ENCODE results near the gene SLC39A7. TPM values are rescaled to one million over a fixed set of nuclear protein-coding genes. Genes with fewer than 3 reads are reported as not detected.

Gene SLC39A7
- total RNA-seq, 4 donors from 2014 or later, result 90.8 to 191 (median 153) TPM

GRCh38 chr6:33204415-33205190 lies 3.9 kb downstream of the SLC39A7 start, which contains the start of gene HSD17B8:
Gene HSD17B8 (plus strand): TSS chr6:33204655. CDS start chr6:33204669, 14 bp downstream.
- 0 to 1% methylated on average over 23 to 43 of the region's 48 CpGs for WGBS, 2 donors
- Histone ChIP-seq H3K27me3 (no peaks in the 10 kb centered on the region), H3K36me3 (peaks cover 16% of the 10 kb centered on the region in 2 donors), H3K27ac (peak within 1 kb of the TSS; percentile 15 to 50 (median 24)), H3K4me3 (replicated peaks in 1 of 3) (peak within 1 kb of the TSS; percentile 63 to 72 (median 68)), H3K4me1 (peaks cover 40 to 43% of the 10 kb centered on the region in 2 donors), H3K9me3 (no peaks in the 10 kb centered on the region)
- intact Hi-C loops (cut with DNase I), result loop anchor here (10.0 kb wide), 1 partner anchor 220 kb away; the partner anchor contains the start of gene SYNGAP1
- peak in 1 of 2 donors; percentile 75 for TF ChIP-seq POLR2A (IDR thresholded peaks at IDR 0.05)
- no peak for TF ChIP-seq CTCF (IDR thresholded peaks at IDR 0.05)
- peak; percentile 97 to 98 for DNase-seq

DNA sequence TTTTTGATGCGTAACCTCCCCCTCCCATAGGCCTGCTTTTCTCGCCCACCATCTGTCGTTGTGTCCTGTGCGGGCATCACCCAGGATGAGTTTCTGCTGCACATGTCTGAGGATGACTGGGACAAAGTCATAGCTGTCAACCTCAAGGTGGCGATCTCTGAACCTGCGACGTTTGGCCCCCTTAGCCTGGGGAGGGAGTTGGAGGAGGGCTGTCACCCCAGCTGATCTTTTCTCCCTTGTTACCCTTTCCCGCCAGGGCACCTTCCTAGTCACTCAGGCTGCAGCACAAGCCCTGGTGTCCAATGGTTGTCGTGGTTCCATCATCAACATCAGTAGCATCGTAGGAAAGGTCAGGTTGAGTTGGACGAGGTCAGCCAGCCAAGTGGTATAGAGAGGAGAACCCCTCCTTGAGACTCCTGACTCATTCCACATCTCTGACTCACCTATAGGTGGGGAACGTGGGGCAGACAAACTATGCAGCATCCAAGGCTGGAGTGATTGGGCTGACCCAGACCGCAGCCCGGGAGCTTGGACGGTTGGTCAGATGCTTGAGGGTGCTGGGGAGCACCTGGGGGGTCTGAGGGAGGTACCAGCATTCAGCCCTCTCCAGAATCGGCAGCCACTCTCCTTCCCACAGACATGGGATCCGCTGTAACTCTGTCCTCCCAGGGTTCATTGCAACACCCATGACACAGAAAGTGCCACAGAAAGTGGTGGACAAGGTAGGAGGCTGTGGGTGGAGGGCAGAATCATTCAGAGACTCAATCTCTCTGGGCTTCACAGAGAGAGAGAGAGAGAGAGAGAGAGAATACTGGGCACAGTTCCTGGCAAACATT lies 4.7 kb downstream of the SLC39A7 start:
- DNase-seq, result no peak
- H3K27ac ChIP-seq, result no peak overlapping the region
- H3K9me3 ChIP-seq, result no peaks in the 10 kb centered on the region
- H3K4me1 ChIP-seq, result peaks cover 39 to 43% of the 10 kb centered on the region in 2 donors
- no peaks in the 10 kb centered on the region for H3K27me3 ChIP-seq
- intact Hi-C loops (cut with DNase I), result loop anchor here (10.0 kb wide), 1 partner anchor 219 kb away; the partner anchor contains the start of gene SYNGAP1
- peaks cover 16 to 22% of the 10 kb centered on the region in 2 donors for H3K36me3 ChIP-seq
- TF ChIP-seq CTCF (IDR thresholded peaks at IDR 0.05), result no peak
- TF ChIP-seq POLR2A (IDR thresholded peaks at IDR 0.05), result no peak
- WGBS, 2 donors, result 48 to 49% methylated on average over 17 of the region's 17 CpGs
- H3K4me3 ChIP-seq (replicated peaks in 1 of 3), result peak overlapping the region in 1 of 3 donors; percentile 63

- Histone ChIP-seq H3K36me3 (peaks cover 16 to 22% of the 10 kb centered on the region in 2 donors), H3K27ac (no peak overlapping the region), H3K4me1 (peaks cover 38 to 43% of the 10 kb centered on the region in 2 donors), H3K4me3 (replicated peaks in 1 of 3) (no peak overlapping the region), H3K9me3 (no peaks in the 10 kb centered on the region), H3K27me3 (no peaks in the 10 kb centered on the region)
- no peak for DNase-seq
- TF ChIP-seq CTCF (IDR thresholded peaks at IDR 0.05) (no peak), POLR2A (IDR thresholded peaks at IDR 0.05) (no peak)
- intact Hi-C loops (cut with DNase I), result loop anchor here (10.0 kb wide), 1 partner anchor 219 kb away; the partner anchor contains the start of gene SYNGAP1
- 87 to 92% methylated on average over 3 of the region's 3 CpGs for WGBS, 2 donors
These were observed 5.6 kb downstream of the SLC39A7 start for GRCh38 chr6:33206027-33206863.

DNA sequence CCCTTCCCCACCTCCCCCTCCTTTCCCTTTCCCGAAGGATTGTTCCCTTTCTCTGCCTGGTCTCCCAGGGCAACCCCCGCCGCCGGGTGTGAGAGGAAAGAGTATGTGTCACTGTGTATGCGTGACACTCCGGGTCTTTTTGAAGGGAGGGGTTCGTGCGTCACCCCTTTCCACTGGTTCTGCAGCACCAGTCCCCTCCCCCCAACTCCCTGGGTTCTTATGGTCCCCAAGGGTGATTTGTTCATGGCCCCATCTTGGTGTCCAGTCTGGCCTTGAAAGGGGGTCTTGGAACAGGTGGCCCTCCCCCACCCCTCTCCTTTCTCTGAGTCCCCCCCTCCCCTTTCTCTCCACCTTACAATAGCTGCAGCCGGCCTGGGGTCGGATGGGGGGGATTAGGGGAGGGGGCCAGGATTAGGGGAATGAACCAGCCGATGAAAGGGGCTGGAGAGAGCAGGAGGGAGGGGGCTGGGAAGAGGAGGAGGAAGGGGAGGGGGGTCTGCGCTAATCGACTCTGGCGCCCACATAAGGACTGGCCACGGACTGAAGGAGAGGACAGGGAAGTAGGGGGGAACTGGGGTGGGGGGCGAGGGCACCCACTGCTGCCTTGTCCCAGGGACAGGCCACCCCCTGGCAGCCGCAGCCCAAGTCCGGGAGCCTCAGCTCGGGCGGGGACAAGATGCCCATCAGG lies 6.3 kb downstream of the SLC39A7 start:
- no peak for DNase-seq
- TF ChIP-seq CTCF (IDR thresholded peaks at IDR 0.05) (no peak), POLR2A (IDR thresholded peaks at IDR 0.05) (no peak)
- Histone ChIP-seq H3K27me3 (no peaks in the 10 kb centered on the region), H3K9me3 (no peaks in the 10 kb centered on the region), H3K36me3 (peaks cover 16 to 22% of the 10 kb centered on the region in 2 donors), H3K4me3 (replicated peaks in 1 of 3) (peak overlapping the region in 1 of 3 donors; percentile 62), H3K4me1 (peaks cover 31 to 35% of the 10 kb centered on the region in 2 donors), H3K27ac (peak overlapping the region in 1 of 3 donors; percentile 91)
- intact Hi-C loops (cut with DNase I), result loop anchor here (10.0 kb wide), 1 partner anchor 218 kb away; the partner anchor contains the start of gene SYNGAP1
- WGBS, 2 donors, result 20 to 24% methylated on average over 20 of the region's 20 CpGs

All from thyroid gland (tissue), 4 donors.